GM10248 (cell line): ENCODE measurements around the gene SURF6.

Source experiments
- CTCF ChIA-PET: fragments of 300-600 bp; sonication (Branson Sonifier 250); formaldehyde crosslinking; extraction: SDS; loops from one replicate; lab custom pipeline; 2021; ENCODE audit warnings: antibody characterized with exemption; lab: Yijun Ruan, JAX
- POLR2A ChIA-PET: fragments of 350-650 bp; sonication (Branson Sonifier 250); formaldehyde crosslinking; extraction: SDS; loops from one replicate; lab custom pipeline; 2020; ENCODE audit warnings: antibody characterized with exemption; lab: Yijun Ruan, JAX
- DNase-seq: peaks from one replicate; pipeline ENCODE4 v3.0.0; 2012; ENCODE audit errors: extremely low spot score
- TF ChIP-seq, protein P1 (sequence below): IDR thresholded peaks from 2 replicates; pipeline ENCODE4 v1.5.1; 2012; ENCODE audit warnings: mild to moderate bottlenecking, low read depth; ENCODE audit errors: extremely low read depth, missing control alignments, control extremely low read depth

The SURF6 gene

DNA sequence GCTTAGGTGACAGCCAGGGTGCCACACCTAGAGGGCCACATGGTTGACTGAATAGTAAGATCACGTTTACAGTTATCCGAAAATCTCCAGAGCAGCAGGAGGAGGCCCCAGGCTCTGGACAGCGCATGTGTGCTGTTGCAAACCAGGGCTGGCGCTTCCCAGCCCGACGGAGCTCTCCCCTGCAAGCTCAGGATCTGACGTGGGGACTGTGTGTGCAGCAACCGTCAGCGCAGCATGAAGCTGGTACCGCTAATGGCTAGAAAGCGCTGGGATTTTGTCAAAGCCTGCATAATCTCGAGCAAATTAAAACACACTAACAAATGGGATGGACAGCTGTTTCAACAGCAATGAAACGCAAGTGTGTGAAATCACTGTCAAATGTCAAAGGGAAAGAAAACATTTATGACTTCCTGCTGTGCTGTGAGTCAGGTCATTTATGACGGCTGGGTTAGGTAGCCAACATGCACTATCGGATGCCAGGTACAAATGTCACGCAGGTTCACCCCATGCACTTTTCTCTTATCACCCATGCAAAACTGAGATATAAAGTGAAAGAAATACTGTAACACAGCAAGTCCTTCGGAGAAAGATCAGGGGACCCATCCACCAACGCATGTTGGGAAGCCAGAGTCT, 32.4 kb upstream of the SURF6 start:
- TF ChIP-seq, protein P1, sequence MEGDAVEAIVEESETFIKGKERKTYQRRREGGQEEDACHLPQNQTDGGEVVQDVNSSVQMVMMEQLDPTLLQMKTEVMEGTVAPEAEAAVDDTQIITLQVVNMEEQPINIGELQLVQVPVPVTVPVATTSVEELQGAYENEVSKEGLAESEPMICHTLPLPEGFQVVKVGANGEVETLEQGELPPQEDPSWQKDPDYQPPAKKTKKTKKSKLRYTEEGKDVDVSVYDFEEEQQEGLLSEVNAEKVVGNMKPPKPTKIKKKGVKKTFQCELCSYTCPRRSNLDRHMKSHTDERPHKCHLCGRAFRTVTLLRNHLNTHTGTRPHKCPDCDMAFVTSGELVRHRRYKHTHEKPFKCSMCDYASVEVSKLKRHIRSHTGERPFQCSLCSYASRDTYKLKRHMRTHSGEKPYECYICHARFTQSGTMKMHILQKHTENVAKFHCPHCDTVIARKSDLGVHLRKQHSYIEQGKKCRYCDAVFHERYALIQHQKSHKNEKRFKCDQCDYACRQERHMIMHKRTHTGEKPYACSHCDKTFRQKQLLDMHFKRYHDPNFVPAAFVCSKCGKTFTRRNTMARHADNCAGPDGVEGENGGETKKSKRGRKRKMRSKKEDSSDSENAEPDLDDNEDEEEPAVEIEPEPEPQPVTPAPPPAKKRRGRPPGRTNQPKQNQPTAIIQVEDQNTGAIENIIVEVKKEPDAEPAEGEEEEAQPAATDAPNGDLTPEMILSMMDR: no peak
- ChIA-PET CTCF (interaction anchor here (1.0 to 1.8 kb wide), 2 partner anchors 9 to 111 kb away, joined by 3 to 4 read pairs; no protein-coding TSS in a partner anchor), POLR2A (no interaction called here)
- no peak for DNase-seq

DNA sequence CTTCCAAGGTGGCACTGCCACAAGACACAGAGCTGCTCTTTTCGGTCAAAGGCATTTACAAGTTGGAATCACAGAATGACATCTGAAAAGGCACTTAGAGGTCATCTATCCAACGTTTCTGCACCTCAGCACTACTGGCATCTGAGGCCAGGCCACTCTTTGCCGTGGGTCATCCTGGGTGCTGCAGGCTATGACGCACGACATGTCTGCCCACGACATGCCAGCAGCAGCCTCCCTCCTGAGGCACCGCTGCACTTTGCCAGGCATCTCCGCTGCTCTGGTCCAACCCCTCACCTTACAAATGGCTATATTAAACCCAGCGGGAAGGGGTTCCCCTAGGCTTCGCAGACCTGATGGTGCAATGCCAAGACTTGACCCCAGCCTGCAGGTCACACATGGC, 31.8 kb upstream of the SURF6 start:
- CTCF ChIA-PET: interaction anchor here (1.0 to 1.8 kb wide), 2 partner anchors 8 to 112 kb away, joined by 3 to 4 read pairs; no protein-coding TSS in a partner anchor
- POLR2A ChIA-PET: interaction anchor here (2.6 kb wide), 1 partner anchor 11 kb away, joined by 9 read pairs; the partner anchor contains the start of genes SURF1 and SURF2
- TF ChIP-seq, protein P1: no peak
- no peak for DNase-seq

DNA sequence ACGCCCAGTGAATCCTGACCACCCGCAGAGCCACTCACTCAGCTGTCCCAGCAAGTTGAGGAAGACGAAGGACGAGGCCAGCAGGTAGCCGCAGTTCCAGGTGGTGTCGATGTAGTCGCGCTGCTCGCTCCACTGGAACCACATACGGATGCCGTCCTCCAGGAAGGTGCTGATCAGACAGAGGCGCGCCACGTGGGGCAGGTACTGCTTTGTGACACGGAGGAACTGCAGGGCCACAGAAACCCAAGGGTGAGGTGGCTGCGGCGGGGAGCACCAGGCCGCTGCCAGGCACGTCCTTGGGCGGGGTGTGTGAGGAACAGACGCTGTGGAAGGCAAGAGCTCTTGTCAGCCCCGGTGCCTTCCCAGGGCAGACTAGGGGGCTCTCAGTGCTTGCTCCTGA, 31.2 kb upstream of the SURF6 start:
- DNase-seq: no peak
- CTCF ChIA-PET: interaction anchor here (1.0 to 1.8 kb wide), 2 partner anchors 8 to 112 kb away, joined by 3 to 4 read pairs; no protein-coding TSS in a partner anchor
- POLR2A ChIA-PET: interaction anchor here (1.2 to 2.6 kb wide), 2 partner anchors 11 to 19 kb away, joined by 5 to 9 read pairs; partner anchors contain the start of genes MED22, RPL7A, SURF1 and SURF2
- TF ChIP-seq, protein P1: no peak

DNA sequence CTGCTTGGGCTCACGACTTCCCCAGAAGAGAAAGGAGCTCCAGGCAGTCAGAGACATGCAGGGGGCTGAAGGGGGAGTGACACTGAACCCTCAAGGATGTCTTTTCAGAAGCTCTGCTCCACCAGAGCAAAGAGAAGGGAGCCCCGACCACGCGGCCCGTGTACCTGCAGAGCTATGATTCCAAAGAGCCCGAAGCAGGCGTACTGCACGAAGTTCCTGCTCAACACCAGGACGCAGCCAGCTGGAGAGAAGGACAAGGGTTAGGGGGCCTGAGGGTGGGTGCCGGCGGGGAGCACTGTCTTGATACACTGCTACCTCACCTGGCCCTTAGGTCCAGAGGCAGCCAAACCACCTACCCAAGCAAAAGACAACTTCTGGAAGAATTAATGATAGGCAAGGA, 30.4 kb upstream of the SURF6 start:
- ChIA-PET CTCF (interaction anchor here (1.2 kb wide), 1 partner anchor 10 kb away, joined by 6 read pairs; the partner anchor contains the start of genes SURF1 and SURF2), POLR2A (interaction anchor here (1.2 to 2.6 kb wide), 2 partner anchors 10 to 19 kb away, joined by 5 to 9 read pairs; partner anchors contain the start of genes MED22, RPL7A, SURF1 and SURF2)
- TF ChIP-seq, protein P1: no peak
- DNase-seq: no peak

DNA sequence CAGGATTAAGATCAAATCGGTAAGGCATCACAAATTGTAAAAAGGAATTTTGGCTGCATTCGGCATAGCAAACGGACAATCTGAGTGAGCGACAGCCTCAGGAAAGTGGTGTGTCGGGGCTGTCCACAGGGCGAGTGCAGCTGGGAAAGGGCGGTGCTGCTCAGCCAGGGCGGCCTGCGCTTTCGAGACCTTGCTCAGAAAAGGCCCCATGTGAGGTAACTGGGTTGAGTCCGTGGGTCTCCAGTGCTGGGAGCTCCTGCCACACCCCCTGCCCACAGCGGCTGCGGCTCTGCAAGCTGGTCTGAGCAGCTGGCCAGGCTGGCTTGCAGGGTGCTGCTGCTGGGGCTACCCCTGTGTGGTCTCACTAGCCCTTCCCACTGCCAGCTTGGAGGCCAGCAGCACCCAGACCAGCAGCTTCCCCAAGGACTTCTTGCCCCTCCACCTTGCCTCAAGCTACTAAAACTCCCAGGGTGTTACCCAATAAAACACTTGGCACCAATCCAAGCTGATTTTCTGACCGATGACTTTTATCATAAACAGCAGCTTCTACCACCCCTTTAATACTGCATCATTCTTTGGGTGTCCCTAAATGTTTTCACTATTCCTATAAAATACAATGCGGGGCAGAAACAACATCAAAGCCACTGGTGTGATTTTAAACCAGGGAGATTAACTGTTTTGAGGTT, 26.5 kb upstream of the SURF6 start:
- ChIA-PET CTCF (interaction anchor here (1.3 to 2.4 kb wide), 3 partner anchors 9 to 13 kb away, joined by 4 to 11 read pairs (median 5); no protein-coding TSS in a partner anchor), POLR2A (interaction anchor here (1.2 to 3.4 kb wide), 2 partner anchors 10 to 13 kb away, joined by 3 to 18 read pairs; no protein-coding TSS in a partner anchor)
- DNase-seq: no peak
- TF ChIP-seq, protein P1: no peak

DNA sequence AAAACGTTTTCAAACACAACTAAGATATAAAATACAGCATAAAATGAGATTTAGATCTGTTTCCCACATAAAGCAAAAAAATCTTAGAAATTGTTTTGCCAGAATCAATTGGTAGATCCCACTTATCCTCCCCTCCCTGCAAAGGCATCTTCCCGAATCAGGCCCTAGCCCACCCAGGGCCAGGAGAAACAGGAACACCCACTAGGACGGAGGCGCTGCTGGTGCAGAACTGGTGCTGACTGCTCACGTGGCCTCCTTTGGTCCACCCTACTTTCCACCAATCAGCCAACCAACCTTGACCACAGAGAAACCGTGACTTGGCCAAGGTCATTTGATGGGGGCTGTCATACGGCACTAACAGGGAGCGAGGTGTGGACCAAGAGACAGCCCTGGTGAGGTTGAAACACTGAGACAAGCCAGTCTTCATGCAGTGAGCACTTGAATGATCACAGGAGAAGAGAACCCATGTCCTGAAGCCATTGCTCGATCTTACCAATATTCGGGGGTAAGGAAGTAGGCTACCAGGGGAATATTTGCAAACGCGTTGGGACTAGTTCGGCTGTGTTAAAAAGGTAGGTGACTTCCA, 25.6 kb upstream of the SURF6 start:
- ChIA-PET CTCF (interaction anchor here (1.3 to 3.3 kb wide), 3 partner anchors 10 to 11 kb away, joined by 4 to 22 read pairs (median 11); no protein-coding TSS in a partner anchor), POLR2A (interaction anchor here (0.7 kb wide), 1 partner anchor 10 kb away, joined by 6 read pairs; no protein-coding TSS in a partner anchor)
- TF ChIP-seq, protein P1: no peak
- no peak for DNase-seq
